Measurements from ENCODE around the gene CACNB1.
A peak's percentile ranks its signal among the peaks of the same experiment; 100 is the strongest.

CACNB1 gene

DNA sequence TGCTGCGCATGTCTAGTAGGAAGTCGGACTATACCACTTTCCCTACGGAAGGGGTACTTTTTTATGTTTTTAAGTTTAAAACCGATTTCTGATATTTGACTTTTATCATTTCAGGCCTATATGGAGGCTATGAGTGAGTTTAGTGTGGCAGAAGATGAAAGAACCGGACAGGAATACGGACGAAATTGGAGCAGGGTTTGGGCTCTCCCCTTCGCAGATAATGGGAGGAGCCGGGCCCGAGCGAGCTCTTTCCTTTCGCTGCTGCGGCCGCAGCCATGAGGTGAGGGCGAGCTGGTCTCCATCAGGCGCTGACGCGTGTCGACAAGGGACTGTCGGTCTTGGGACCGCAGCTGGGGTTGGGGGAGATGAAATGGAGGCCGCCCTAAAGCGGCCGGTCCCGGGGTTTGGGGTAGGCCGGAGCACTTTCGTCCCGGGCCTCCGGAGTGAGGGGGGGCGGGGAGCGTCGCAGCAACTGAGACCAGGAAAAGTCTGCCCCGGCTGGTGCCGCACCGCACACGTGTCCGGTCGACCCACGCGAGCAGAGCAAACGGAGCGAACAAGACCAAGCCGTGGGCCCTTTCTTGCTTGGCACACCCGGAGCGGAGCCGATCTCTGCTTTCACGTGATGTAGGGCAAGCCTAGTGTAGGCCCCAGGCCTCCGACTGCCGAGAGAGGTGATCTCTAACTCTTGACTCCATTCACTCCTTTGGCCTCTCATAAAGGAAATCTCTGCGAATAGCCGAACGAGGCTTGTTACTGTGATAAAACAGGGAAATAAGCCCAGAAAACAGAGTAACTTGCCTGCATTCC is 2.8 kb upstream of the CACNB1 start, which contains the start of gene RPL19:
TSS of gene RPL19 (plus strand) at position 214 of the 810 bp plus-strand sequence. CDS start at position 276, 62 bp downstream.
- DNase-seq = peak; percentile 85

DNA sequence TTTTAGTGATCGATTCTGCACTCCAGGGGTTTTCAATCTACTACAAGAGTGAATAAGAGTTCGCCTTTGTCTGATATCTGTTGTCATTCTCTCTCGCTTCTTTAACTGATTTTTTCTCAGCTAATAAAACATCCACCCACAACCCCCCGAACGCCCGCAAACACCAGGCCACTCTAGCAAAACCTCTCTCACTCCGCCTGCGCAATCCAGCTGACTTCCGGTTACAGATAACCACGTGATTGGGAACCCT is 2.3 kb upstream of the CACNB1 start:
- peak; percentile 93 for DNase-seq

- no peak for DNase-seq
Observed at GRCh38 chr17:39198186-39198566, 707 bp upstream of the CACNB1 start.

DNA sequence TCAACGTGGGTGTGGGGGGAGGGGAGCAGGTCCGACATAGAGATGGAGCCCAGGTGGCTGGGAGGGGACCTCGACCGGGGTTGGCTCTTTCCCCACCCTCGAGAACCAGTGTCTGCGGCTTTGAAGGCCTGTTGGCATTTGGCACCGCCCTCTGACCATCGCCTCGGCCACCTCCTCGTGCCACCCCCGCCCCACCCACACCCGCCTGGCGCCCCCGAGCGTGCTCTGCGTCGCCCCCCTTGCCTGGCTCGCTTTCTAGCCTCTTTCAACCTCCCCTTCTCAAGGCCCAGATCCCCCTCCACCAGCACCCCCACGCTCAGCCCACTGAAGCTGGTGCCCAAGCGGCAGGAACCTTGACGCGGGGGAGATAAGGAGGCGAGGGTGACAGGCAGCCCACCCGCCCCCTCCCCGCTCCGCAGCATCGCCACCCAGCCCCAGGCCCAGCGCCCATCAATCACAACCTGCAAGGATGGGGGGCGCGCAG is 619 bp downstream of the CACNB1 start:
- no peak for DNase-seq

GRCh38 chr17:39196241-39196807 is 1.1 kb downstream of the CACNB1 start:
- no peak for DNase-seq

DNA sequence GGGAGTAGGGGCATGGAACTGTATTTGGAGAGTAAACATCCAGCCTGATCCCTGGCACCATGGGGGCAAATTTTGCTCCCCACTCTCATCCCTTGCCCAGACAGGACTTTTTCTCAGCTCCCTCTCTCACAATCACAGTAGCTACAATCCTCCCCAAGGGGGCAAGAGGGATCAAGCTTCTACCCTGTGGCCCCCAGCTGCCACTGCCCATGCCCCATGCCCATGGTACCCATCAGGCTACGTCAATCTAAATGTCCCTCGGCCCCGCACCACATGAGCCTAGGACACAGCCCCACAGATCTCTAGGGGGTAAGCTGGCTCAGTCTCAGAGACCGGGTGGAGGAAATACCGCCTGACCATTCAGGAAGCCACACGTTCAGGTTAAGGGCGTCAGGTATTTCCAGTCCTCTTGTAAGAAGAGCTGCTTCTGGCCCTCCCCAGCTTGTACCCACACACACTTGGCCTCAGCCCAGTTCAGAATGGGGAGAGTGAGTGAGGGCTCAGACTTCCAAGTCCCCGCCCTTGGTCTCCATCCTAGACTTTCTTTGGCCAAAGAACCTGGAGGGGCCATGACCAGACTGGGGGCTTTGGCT is 1.8 kb downstream of the CACNB1 start:
- no peak for DNase-seq

GRCh38 chr17:39194985-39195524 is 2.4 kb downstream of the CACNB1 start:
- DNase-seq = no peak

DNA sequence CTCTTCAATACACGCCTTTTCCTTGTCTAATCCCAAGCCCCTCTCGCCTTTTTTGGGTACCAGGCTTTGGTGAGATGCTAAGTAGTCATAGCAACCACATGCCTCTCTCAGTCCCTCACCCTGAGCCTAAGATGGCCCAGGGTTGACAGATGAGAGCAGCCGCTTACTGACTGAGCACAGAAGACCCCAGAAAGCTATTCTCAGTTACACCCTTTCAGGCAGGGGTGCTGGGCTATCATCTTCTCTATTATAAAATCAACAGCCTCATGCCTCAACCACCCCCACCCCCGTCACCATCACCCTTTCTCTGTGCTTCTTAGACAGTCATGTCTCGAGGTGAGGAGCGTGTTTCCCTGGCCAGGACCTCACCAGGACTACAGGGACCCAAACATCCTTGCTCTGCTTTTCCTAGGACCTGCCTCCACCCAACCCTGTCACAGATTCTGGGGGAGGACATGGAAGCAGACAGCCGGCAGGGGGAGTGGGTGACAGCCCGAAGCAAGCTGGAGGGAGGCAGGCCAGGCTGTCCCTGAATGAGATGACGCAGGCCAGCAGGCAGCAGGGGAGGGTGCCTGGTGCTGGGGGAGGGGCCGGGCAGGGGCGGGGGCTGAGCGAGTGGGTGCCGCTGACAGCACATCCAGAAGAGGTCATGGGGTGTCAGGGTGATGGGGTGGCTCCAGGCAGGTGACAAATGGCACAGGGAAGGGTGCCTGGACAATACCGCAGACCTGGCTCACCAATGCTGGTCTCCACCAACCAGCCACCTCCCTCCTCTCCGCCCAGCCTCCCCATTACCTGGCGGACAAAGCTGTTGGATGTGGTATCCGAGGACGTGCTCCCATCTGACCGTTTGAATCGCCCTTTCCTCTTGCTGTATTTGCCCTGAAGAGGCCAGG is 3.1 kb downstream of the CACNB1 start:
- DNase-seq = no peak

- DNase-seq = no peak
Observed at GRCh38 chr17:39193346-39193745, 4.1 kb downstream of the CACNB1 start.

GRCh38 chr17:39192901-39193300 is 4.6 kb downstream of the CACNB1 start:
- DNase-seq = no peak

DNA sequence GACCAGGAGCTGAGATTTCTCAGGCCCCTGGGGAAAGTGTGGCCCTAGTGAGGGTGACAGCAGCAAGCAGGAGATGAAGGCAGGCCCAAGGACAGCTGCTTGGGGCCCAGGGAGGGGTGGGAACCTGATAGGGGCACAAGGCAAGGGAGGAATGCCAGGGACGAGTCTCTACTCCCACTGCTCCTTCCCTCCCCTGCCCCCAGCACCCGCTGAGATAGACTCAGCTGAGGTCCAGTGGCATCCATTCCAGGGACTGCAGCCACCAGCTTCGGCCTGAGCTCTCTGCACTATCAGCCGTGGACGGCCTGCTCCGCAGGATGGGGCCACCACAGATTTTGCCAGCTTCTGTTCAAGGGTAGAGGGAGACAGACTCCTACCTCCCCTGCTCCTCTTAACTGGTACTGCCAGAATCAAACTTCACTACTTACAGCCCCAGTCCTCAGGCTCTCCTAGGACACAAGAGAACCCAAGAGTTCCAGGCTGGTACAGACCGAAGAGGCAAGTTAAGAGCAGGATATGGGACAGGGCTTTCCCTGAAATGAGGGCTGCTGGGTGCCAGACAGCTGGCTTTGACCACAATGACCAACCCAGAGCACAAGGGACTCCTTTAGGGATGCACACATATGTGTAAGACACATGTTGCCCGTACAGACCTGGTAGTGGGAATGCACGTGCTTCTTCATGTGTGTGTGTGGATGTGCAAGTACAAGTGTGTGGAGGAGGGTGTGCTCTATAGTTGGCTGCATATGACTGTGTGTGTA is 5.5 kb downstream of the CACNB1 start:
- no peak for DNase-seq

GRCh38 chr17:39187152-39187830 is 10.2 kb downstream of the CACNB1 start:
- no peak for DNase-seq

- DNase-seq = no peak
Observed at GRCh38 chr17:39186481-39187002, 10.9 kb downstream of the CACNB1 start.

DNA sequence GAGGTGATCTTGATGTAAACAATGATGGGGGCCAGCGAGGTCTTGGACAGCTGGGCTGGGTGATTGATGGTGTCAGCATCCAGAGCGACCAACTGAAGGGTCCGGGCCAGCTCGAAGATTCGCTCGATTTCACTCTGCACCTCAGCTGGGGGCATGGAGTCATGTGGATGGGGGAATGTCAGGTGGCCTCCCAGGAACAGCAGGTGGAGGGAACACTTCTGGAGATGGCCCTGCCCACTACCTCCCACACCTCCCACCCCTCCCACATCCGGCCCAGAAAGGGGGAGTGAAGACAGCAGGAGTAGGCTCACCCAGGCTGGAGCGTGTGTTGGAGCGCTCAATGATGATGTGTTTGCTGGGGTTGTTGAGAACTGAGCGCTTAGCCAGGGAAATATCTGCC is 13.7 kb downstream of the CACNB1 start:
- DNase-seq = no peak

DNA sequence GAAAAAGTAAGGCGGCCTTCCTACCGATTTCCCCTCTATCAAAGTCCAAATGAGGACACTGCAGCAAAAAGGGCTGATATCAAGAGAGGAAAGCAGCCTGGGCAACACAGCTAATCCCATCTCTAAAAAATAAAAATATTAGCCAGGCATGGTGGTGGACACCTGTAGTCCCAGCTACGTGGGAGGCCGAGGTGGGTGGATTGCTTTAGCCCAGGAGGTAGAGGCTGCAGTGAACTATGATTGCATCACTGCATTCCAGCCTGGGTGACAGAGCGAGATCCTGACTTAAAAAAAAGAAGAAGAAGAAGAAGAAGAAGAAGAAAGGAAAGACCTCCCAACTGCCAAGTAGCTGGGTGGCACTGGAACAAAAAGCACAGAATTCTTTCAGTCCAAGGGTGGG is 14.4 kb downstream of the CACNB1 start:
- no peak for DNase-seq

- DNase-seq = no peak
Observed at GRCh38 chr17:39181303-39181702, 16.2 kb downstream of the CACNB1 start.

DNA sequence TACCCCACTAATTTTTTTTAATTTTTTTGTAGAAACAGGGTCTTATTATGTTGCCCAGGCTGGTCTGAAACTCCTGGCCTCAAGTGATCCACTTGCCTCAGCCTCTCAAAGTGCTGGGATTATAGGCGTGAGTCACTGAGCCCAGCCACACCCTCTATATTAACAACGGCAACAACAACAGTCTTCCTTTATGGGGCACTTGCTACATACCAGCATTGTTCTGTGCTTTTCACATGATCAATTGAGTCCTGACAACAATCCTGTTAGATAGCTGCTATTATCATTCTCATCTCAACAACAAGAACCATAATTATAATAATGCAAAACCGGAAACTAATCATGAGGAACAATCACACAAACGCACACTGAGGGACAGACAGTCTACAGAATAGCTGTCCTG is 18.9 kb downstream of the CACNB1 start:
- DNase-seq = no peak

DNA sequence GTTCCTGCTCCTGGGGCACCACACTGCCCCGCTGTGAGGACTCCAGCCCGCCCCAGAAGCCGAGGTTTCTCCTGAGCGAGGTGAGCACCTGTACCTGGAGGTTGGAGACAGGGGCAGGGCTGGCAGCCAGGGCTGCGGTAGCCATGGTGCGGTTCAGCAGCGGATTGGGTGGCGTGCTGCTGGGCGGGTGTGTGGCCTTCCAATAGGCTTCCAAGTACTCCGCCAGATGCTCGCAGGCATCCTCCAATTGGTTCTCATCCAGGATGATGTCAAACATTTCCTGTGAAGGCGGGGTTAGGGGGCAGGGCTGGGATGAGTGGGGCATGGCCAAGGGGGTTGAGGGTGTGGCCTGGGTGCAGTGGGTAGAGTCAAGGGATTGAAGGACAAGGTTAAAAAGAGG is 20.2 kb downstream of the CACNB1 start:
- peak; percentile 39 for DNase-seq

DNA sequence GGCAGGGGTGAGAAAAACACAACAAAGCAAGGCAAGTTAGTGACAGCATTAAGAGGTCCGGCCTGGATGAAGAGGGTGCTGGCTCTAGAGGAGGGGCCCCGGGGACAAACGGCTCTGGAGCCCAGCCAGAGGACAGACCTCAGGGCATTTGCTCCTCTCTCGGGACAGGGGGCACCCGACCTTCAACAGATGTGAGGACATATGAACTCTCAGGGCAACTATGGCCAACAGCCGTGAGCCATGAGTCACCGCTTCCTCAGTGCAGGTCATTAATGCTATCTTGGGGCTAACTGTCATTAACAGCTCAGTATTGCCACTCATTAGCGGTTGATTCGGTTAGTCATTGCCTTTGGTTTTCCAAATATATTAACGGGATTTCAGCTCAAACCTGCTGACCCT is 21.8 kb downstream of the CACNB1 start:
- DNase-seq = no peak

DNA sequence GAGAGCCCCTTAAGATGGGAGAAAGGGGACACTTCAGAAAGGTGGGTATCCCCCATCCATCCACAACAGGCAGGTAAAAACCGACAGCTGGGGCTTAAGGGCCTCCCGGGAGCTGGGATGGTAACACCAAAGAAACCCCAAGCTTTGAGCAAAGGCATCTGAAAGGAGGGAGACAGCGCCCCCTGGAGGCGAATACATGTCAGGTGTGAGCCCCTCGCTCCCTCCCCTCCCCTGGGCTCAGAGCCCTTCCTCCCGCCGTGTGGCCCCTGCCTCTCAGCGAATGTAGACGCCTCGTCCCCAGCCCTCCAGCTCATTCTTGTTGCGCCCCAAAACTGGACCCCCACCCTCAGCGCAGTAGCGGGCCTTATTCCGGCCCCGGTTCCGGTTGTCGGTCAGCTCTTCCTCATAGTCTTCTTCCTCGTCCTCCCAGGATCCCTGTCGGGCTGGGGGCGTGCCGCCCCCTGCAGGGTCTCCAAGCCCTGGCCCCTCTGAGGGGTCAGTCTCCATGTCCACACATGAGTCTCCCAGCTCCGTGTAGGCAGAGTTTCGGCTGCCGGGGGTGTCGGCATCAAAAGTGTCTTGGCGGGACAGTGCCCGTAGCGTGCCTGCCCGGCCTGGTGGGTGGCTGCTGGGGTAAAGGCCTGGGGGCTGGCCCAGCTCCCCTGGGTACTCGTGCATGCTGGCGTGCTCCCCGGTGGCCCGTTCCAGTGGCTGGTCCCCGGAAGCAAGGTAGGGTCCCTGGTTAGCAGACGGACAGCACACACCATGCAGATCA is 22.4 kb downstream of the CACNB1 start:
- peak; percentile 86 for DNase-seq
